ENCODE measurements around the gene FLT3LG. TPM values are rescaled to one million over a fixed set of nuclear protein-coding genes. Genes with fewer than 3 reads are reported as not detected.

FLT3LG gene, protein sequence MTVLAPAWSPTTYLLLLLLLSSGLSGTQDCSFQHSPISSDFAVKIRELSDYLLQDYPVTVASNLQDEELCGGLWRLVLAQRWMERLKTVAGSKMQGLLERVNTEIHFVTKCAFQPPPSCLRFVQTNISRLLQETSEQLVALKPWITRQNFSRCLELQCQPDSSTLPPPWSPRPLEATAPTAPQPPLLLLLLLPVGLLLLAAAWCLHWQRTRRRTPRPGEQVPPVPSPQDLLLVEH
- 10 to 100 TPM; 52.3 to 64.8 (median 56.9) TPM for total RNA-seq

GRCh38 chr19:49473868-49474541, at the start of gene FLT3LG:
FLT3LG (plus strand) TSS chr19:49474215; CDS start chr19:49474640, 425 bp downstream.
- Mint-ChIP-seq H3K4me1 (ENCODE audit: low read depth) (peaks cover 54% of the 10 kb centered on the region), H3K27me3 (ENCODE audit: low read depth) (no peaks in the 10 kb centered on the region), H3K4me3 (peak within 1 kb of the TSS; percentile 83), H3K36me3 (ENCODE audit: insufficient read depth) (peaks cover 6% of the 10 kb centered on the region), H3K9me3 (no peaks in the 10 kb centered on the region)
- peak; percentile 87 for DNase-seq
- peak; percentile 57 to 68 for ATAC-seq

GRCh38 chr19:49425178-49425577, 48.8 kb upstream of the FLT3LG start, which contains the start of gene GFY:
GFY (plus strand) TSS chr19:49425388; CDS start chr19:49426431, 1,043 bp downstream.
- H3K4me1 Mint-ChIP-seq (ENCODE audit: low read depth), result peaks cover 55% of the 10 kb centered on the region
- no peaks in the 10 kb centered on the region for H3K9me3 Mint-ChIP-seq
- no peak for ATAC-seq

DNA sequence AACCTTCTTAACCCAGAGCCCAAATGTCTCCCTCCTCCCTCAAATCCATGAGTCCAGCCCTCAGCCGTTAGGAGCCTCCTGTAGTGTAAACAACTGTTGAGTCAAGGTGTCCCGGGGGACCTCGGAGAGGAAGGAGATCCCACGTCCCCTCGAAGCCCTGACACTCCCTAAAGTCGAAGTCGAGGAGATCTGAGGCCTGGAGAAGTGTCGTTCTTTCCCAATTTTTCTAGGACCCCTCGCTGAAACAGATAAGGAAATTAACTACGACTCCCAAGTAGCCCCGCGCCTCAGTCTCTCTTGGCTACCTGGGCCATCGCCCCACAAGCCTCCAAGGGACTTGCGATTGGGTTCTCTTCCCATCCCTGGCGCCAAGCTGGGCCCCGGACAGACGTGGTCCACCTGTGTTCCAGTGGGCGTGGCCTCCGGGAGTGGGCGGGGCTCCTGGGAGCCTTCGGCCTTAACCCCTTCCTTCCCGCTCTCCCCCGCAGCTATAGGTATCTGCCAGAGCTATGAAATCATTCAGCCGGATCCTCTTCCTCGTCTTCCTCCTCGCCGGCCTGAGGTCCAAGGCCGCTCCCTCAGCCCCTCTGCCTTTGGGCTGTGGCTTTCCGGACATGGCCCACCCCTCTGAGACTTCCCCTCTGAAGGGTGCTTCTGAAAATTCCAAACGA, 48.0 kb upstream of the FLT3LG start:
- no peak for DNase-seq
- Mint-ChIP-seq H3K4me1 (ENCODE audit: low read depth) (peaks cover 57% of the 10 kb centered on the region), H3K4me3 (no peak overlapping the region), H3K27me3 (ENCODE audit: low read depth) (peaks cover 83% of the 10 kb centered on the region), H3K36me3 (ENCODE audit: insufficient read depth) (no peaks in the 10 kb centered on the region), H3K9me3 (no peaks in the 10 kb centered on the region)
- no peak for ATAC-seq

More at GRCh38 chr19:49425178-49425577, 48.8 kb upstream of the FLT3LG start, which contains the start of gene GFY:
- H3K27me3 Mint-ChIP-seq (ENCODE audit: low read depth), result peaks cover 85% of the 10 kb centered on the region
- H3K36me3 Mint-ChIP-seq (ENCODE audit: insufficient read depth), result no peaks in the 10 kb centered on the region
- DNase-seq, result no peak
- H3K4me3 Mint-ChIP-seq, result no peak within 1 kb of the TSS

GRCh38 chr19:49427339-49427738, 46.7 kb upstream of the FLT3LG start:
- Mint-ChIP-seq H3K4me3 (no peak overlapping the region), H3K4me1 (ENCODE audit: low read depth) (peaks cover 53% of the 10 kb centered on the region), H3K9me3 (no peaks in the 10 kb centered on the region), H3K36me3 (ENCODE audit: insufficient read depth) (no peaks in the 10 kb centered on the region), H3K27me3 (ENCODE audit: low read depth) (peaks cover 87% of the 10 kb centered on the region)
- DNase-seq (no peak), ATAC-seq (no peak)

DNA sequence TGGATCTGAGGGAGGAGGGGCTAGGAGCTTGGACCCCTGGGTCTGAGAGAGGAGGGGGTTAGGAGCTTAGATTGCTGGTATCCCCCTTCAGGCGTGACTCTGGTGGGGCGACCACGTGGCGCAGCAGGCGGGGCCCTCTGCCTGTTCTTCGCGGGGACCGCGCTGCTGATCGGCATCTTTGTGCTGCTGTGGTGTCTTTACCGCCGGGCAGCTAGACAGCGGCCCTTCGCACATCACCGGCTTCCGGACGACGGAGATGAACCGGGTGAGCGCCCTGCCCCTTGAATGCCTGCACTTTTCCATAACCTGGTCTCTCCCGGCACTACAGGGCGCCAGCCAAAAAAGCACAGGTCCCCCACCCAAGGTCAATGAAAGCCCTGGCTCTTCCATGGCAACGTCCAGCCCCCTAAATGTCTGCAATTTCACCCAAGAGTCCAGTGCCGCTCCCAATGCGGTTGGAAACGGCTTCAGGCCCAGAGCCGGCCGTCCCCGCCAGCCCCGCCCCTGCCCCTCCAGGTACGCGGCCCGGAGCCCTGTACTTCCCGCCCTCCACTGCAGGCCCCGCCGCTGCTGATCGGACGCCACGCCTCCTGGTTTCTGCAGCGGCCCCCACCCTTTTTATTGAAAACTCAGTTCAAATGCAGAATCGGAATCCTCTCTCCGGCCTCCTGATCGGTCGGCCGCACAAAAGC, 46.0 kb upstream of the FLT3LG start:
- peak overlapping the region; percentile 29 for H3K4me3 Mint-ChIP-seq
- H3K4me1 Mint-ChIP-seq (ENCODE audit: low read depth), result peaks cover 49% of the 10 kb centered on the region
- peaks cover 87% of the 10 kb centered on the region for H3K27me3 Mint-ChIP-seq (ENCODE audit: low read depth)
- DNase-seq, result no peak
- peak; percentile 36 to 50 for ATAC-seq
- H3K36me3 Mint-ChIP-seq (ENCODE audit: insufficient read depth), result no peaks in the 10 kb centered on the region
- no peaks in the 10 kb centered on the region for H3K9me3 Mint-ChIP-seq

- DNase-seq (no peak), ATAC-seq (no peak)
- H3K4me1 Mint-ChIP-seq (ENCODE audit: low read depth), result peaks cover 49% of the 10 kb centered on the region
- H3K27me3 Mint-ChIP-seq (ENCODE audit: low read depth), result peaks cover 88% of the 10 kb centered on the region
- H3K36me3 Mint-ChIP-seq (ENCODE audit: insufficient read depth), result no peaks in the 10 kb centered on the region
- no peaks in the 10 kb centered on the region for H3K9me3 Mint-ChIP-seq
- no peak overlapping the region for H3K4me3 Mint-ChIP-seq
Observed at GRCh38 chr19:49428547-49429451, 45.2 kb upstream of the FLT3LG start.

- no peak overlapping the region for H3K4me3 Mint-ChIP-seq
- ATAC-seq, result no peak
- peaks cover 39% of the 10 kb centered on the region for H3K4me1 Mint-ChIP-seq (ENCODE audit: low read depth)
Observed at GRCh38 chr19:49430172-49430677, 43.8 kb upstream of the FLT3LG start.

GRCh38 chr19:49430678-49431329, 43.2 kb upstream of the FLT3LG start:
- H3K27me3 Mint-ChIP-seq (ENCODE audit: low read depth), result peaks cover 91% of the 10 kb centered on the region

More at GRCh38 chr19:49430172-49430677, 43.8 kb upstream of the FLT3LG start:
- DNase-seq, result no peak
- peaks cover 91% of the 10 kb centered on the region for H3K27me3 Mint-ChIP-seq (ENCODE audit: low read depth)
- H3K9me3 Mint-ChIP-seq, result no peaks in the 10 kb centered on the region
- H3K36me3 Mint-ChIP-seq (ENCODE audit: insufficient read depth), result no peaks in the 10 kb centered on the region

DNA sequence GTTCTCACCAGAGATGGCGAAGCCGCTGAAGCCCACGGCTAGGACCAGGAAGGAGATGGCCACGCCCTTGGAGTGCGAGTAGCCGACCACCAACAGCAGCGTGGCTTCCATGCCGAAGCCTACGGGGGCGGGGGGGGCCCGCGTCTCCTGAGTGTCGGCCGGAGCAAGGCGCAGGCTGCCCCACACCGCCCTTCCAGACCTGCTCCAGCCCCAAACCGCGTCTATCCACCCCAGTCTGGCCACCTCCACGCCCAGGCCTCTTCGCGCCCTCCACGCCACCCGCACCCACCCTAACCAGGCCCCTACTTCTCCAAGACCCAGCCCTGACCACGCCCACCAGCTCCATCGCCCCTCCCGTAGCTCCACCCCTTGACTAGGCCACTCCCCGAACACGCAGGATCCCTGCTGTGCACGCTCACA, 42.7 kb upstream of the FLT3LG start:
- Mint-ChIP-seq H3K4me3 (no peak overlapping the region), H3K27me3 (ENCODE audit: low read depth) (peaks cover 91% of the 10 kb centered on the region), H3K36me3 (ENCODE audit: insufficient read depth) (no peaks in the 10 kb centered on the region), H3K4me1 (ENCODE audit: low read depth) (peaks cover 44% of the 10 kb centered on the region), H3K9me3 (no peaks in the 10 kb centered on the region)
- DNase-seq (no peak), ATAC-seq (no peak)

More at GRCh38 chr19:49430678-49431329, 43.2 kb upstream of the FLT3LG start:
- DNase-seq (no peak), ATAC-seq (peak; percentile 55 to 61)
- Mint-ChIP-seq H3K36me3 (ENCODE audit: insufficient read depth) (no peaks in the 10 kb centered on the region), H3K4me3 (no peak overlapping the region), H3K4me1 (ENCODE audit: low read depth) (peaks cover 41% of the 10 kb centered on the region), H3K9me3 (no peaks in the 10 kb centered on the region)

DNA sequence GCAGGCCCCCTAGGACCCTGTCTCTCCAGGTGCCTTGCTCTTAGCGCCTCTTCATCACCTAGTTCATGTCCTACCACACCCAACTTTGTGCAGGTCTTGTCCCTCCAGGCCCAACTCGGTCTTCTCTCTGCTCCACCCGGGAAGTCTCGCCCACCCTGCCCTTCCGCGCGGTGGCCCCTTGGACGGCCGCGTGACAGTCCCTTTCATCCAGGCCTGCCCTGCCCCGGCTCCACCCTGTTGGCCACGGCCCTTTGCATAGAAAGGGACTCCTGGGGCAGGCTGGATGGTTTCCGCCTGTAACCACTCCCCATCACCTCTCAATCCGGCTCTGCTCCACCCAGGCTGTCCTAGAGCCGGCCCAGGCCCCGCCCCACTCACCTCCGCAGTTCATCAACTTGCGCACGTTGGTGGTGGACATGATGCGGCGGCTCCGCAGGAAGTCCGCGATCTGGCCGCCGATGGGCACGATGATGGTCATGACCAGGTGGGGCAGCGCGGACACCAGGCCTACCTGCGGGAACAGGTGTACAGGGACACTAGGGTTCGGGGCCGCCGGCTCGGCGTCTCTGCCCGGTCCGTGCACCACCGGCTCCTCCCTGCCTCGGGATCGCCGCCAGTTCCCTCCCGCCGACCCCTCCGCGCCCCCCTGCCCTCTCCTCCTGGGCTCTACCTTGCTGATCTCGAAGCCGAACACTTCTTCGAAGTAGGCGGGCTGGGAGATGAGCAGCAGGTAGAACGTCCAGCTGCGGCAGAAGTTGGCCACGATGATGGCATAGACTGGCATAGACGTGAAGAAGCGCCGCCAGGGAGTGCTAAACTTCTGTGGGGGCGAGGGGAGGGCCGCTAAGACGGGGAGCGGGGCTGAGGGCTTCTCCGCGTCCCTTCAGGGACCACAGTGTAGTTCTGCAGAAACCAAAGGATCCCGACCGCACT, 41.6 kb upstream of the FLT3LG start:
- DNase-seq (no peak), ATAC-seq (peak in 1 of 2 donors; percentile 48)
- Mint-ChIP-seq H3K4me1 (ENCODE audit: low read depth) (peaks cover 37% of the 10 kb centered on the region), H3K9me3 (no peaks in the 10 kb centered on the region), H3K36me3 (ENCODE audit: insufficient read depth) (no peaks in the 10 kb centered on the region), H3K27me3 (ENCODE audit: low read depth) (peaks cover 91% of the 10 kb centered on the region), H3K4me3 (no peak overlapping the region)

GRCh38 chr19:49433240-49433901, 40.6 kb upstream of the FLT3LG start:
- Mint-ChIP-seq H3K4me1 (ENCODE audit: low read depth) (peaks cover 30% of the 10 kb centered on the region), H3K9me3 (no peaks in the 10 kb centered on the region), H3K4me3 (peak overlapping the region; percentile 6), H3K36me3 (ENCODE audit: insufficient read depth) (no peaks in the 10 kb centered on the region), H3K27me3 (ENCODE audit: low read depth) (peaks cover 92% of the 10 kb centered on the region)
- DNase-seq (no peak), ATAC-seq (no peak)

Data from activated T-cell treated with anti-CD3 and anti-CD28 coated beads, Interleukin-2, amount 50 U/mL, for 4 hours (primary cell).